HepG2 (cell line): ENCODE results near the gene RAD23A. TPM values are rescaled to one million over a fixed set of nuclear protein-coding genes. Genes with fewer than 3 reads are reported as not detected.

ENCODE experiments used
- ATAC-seq: fragments of 200-7000 bp; cut with Tn5 transposase; 3 replicates; pipeline ENCODE4 v1.9.1; 2020; ENCODE audit warnings: mild to moderate bottlenecking, moderate library complexity
- BruUV-seq: library from RNA; stranded (reverse); fragments of 400-500 nt; replicated peaks from 2 replicates; lab custom pipeline; 2021; lab: Mats Ljungman, UMichigan
- CTCF ChIA-PET: fragments of 300-600 bp; formaldehyde crosslinking; extraction: SDS; loops from one replicate; lab custom pipeline; 2021; ENCODE audit warnings: low total read pairs, inconsistent platforms, low intra/inter-chr PET ratio; lab: Yijun Ruan, JAX
- POLR2A ChIA-PET: fragments of 350-600 bp; sonication (Branson Sonifier 250); formaldehyde crosslinking; loops from one replicate; lab custom pipeline; 2020; ENCODE audit warnings: antibody characterized with exemption, inconsistent platforms; lab: Yijun Ruan, JAX
- DNase-seq: peaks from one replicate; pipeline ENCODE4 v3.0.0-alpha.2; 2015; ENCODE audit warnings: low spot score
- FAIRE-seq: peaks from 3 replicates; lab custom pipeline; 2011; peaks lifted over from hg19 to GRCh38; lab: Jason Lieb, UNC
- H2AFZ ChIP-seq: one replicate; pipeline ENCODE4 v1.6.1; 2011; ENCODE audit warnings: low read length, inconsistent platforms
- H3K27ac ChIP-seq: fragments of 300-600 bp; 3 replicates; pipeline ENCODE4 v1.8.0; 2011; ENCODE audit warnings: mixed run types, mild to moderate bottlenecking, mixed read lengths, low read length, inconsistent platforms; ENCODE audit not compliant: insufficient read depth; ENCODE audit errors: extremely low read length
- H3K27me3 ChIP-seq, 2 experiments: fragments of 200-600 bp in 1 of 2; 2 replicates in 1 of 2; 3 replicates in 1 of 2; pipeline versions ENCODE4 v1.6.0 to v1.8.0; 2011; ENCODE audit warnings: low read length in 2 of 2, mild to moderate bottlenecking in 2 of 2, moderate library complexity in 2 of 2, inconsistent platforms in 1 of 2; ENCODE audit not compliant: insufficient read depth in 2 of 2, control insufficient read depth in 1 of 2
- H3K36me3 ChIP-seq, 2 experiments: fragments of 200-600 bp in 1 of 2; replicated peaks in 1 of 2; 2 replicates in 1 of 2; 3 replicates in 1 of 2; pipeline versions ENCODE4 v1.5.1 to v1.8.0; 2011; ENCODE audit warnings: low read length in 2 of 2, inconsistent platforms in 1 of 2; ENCODE audit not compliant: insufficient read depth in 2 of 2, control insufficient read depth in 1 of 2
- H3K4me1 ChIP-seq: 2 replicates; pipeline ENCODE4 v1.5.1; 2012; ENCODE audit warnings: low read length, inconsistent platforms; ENCODE audit not compliant: insufficient read depth
- H3K4me2 ChIP-seq: 2 replicates; pipeline ENCODE4 v1.6.0; 2011; ENCODE audit warnings: low read depth, low read length, inconsistent platforms
- H3K4me3 ChIP-seq, 3 experiments: fragments of 200-600 bp in 1 of 3; sonication (generic), shearing (Covaris generic) in 1 of 3; replicated peaks in 1 of 3; 2 replicates each; pipeline ENCODE4 v1.5.1; 2011 to 2016; ENCODE audit warnings: low read length in 3 of 3, inconsistent platforms in 2 of 3, low read depth in 2 of 3, mild to moderate bottlenecking in 2 of 3, control low read depth in 1 of 3, mixed read lengths in 1 of 3; ENCODE audit not compliant: insufficient read depth in 1 of 3
- H3K79me2 ChIP-seq: one replicate; pipeline ENCODE4 v1.6.1; 2011; ENCODE audit warnings: low read length, inconsistent platforms; ENCODE audit not compliant: insufficient read depth
- H3K9ac ChIP-seq: 2 replicates; pipeline ENCODE4 v1.6.0; 2011; ENCODE audit warnings: mild to moderate bottlenecking, low read depth, low read length, inconsistent platforms; ENCODE audit not compliant: insufficient read depth
- H3K9me3 ChIP-seq: 2 replicates; pipeline ENCODE4 v1.5.1; 2012; ENCODE audit warnings: mild to moderate bottlenecking, low read length
- H4K20me1 ChIP-seq: 2 replicates; pipeline ENCODE4 v1.6.0; 2011; ENCODE audit warnings: inconsistent platforms, mild to moderate bottlenecking, low read length, moderate library complexity; ENCODE audit not compliant: insufficient read depth
- MAFF ChIP-seq: IDR thresholded peaks from 2 replicates; pipeline ENCODE4 v1.6.1; 2011; ENCODE audit warnings: low read depth, low read length, improper control_type of control experiment
- MAFK ChIP-seq, 2 experiments: IDR thresholded peaks in 1 of 2; conservative IDR thresholded peaks in 1 of 2; 2 replicates each; pipeline ENCODE4 v1.6.1; 2011; ENCODE audit warnings: improper control_type of control experiment in 2 of 2, low read length in 2 of 2
- NFE2L2 ChIP-seq: fragments of 150-350 bp; IDR thresholded peaks from 2 replicates; pipeline ENCODE4 v1.6.1; 2014; ENCODE audit warnings: low read length
- POLR2G ChIP-seq: fragments of 200-400 bp; formaldehyde crosslinking; IDR thresholded peaks from 2 replicates; pipeline ENCODE4 v1.6.1; 2018; ENCODE audit warnings: mild to moderate bottlenecking, low read depth, low read length, moderate library complexity
- RBM22 ChIP-seq: fragments of 200-400 bp; formaldehyde crosslinking; optimal IDR thresholded peaks from 2 replicates; pipeline ENCODE3; 2017; ENCODE audit warnings: mild to moderate bottlenecking, low read length, moderate library complexity
- ZZZ3 ChIP-seq: sonication (generic); formaldehyde crosslinking; IDR thresholded peaks from 2 replicates; pipeline ENCODE4 v1.4.0; 2020; ENCODE audit warnings: missing genetic modification reagents, mild to moderate bottlenecking, borderline replicate concordance
- WGBS: methylation state at CpG from one replicate; pipeline ENCODE4 v1.1.6; 2017; ENCODE audit warnings: low lambda C conversion rate; 5-methylcytosine and 5-hydroxymethylcytosine counted together
- in situ Hi-C: cut with HindIII; loops from 2 replicates; pipeline ENCODE4 v1.10.0; 2017; ENCODE audit warnings: low pct_unique_long_range_greater_than_20kb; ENCODE audit not compliant: extremely low pct_ligation_motif_present
- intact Hi-C: fragments of 100-400 bp; cut with micrococcal nuclease; formaldehyde crosslinking; loops from one replicate; pipeline ENCODE4 v1.10.0; 2022; ENCODE audit not compliant: unreplicated experiment
- polyA plus RNA-seq, 8 experiments: library from polyadenylated mRNA; depleted of rRNA in 3 of 8; stranded (reverse) in 7 of 8; unstranded in 1 of 8; fragments of >200 nt; fragmentation: Illumina TruSeq in 4 of 8; extraction: Trizol in 4 of 8; gene quantifications; 2 replicates each; pipeline versions ENCODE4 v1.2.1 to v1.2.3, GENCODE V29; 2011 to 2016; ENCODE audit warnings: low read depth in 4 of 8, missing spikeins in 1 of 8, mixed read lengths in 1 of 8; ENCODE audit not compliant: insufficient read depth in 1 of 8
- total RNA-seq, 5 experiments: library from RNA; depleted of rRNA; stranded (reverse); fragments of >200 nt; fragmentation: Illumina TruSeq; extraction: Trizol; gene quantifications; 2 replicates each; pipeline ENCODE4 v1.2.3, GENCODE V29; 2016; ENCODE audit warnings: low read depth in 1 of 5

Gene RAD23A
- total and polyA plus RNA-seq, 2 of the 13 experiments (the other 11 are each of a cell fraction or from before 2014, with no cell fraction given), result 42.5 to 54.2 TPM

- DNase-seq, result no peak
- in situ Hi-C loops (no loop called here), intact Hi-C loops (no loop called here)
- no peak overlapping the region for H2AFZ ChIP-seq
- no peak overlapping the region for H3K4me3 ChIP-seq
- ATAC-seq, result no peak
- H3K36me3 ChIP-seq, result peaks cover 17 to 27% of the 10 kb centered on the region in 2 experiments
- CTCF ChIA-PET, result no interaction called here
- BruUV-seq, result no TSS peak
- no peaks in the 10 kb centered on the region for H3K4me1 ChIP-seq
- WGBS, result 74% methylated on average over 3 of the region's 3 CpGs
- H3K27me3 ChIP-seq, result no peaks in the 10 kb centered on the region; a peak in 1 of 5 replicates
- TF ChIP-seq ZZZ3 (CRISPR knock-in tag) (no peak), POLR2G (peak; percentile 41; the same call in 1 of the 2 replicates)
- H3K9ac ChIP-seq, result no peak overlapping the region
- no peak for FAIRE-seq
- H4K20me1 ChIP-seq, result no peaks in the 10 kb centered on the region
- no peak overlapping the region for H3K27ac ChIP-seq
- H3K79me2 ChIP-seq, result no peaks in the 10 kb centered on the region
- H3K4me2 ChIP-seq, result no peak overlapping the region
- no peaks in the 10 kb centered on the region for H3K9me3 ChIP-seq
- POLR2A ChIA-PET, result interaction anchor here (0.6 to 2.5 kb wide), 6 partner anchors 8 to 30 kb away, joined by 3 to 12 read pairs (median 6); partner anchors contain the start of genes FARSA, GCDH and RAD23A
Observed at GRCh38 chr19:12921047-12921446, 24.6 kb upstream of the RAD23A start.

GRCh38 chr19:12922959-12923358 lies 22.7 kb upstream of the RAD23A start:
- FAIRE-seq, result no peak
- in situ Hi-C loops, result no loop called here
- TF ChIP-seq RBM22 (peak; percentile 24), MAFK (conservative IDR thresholded peaks at IDR 0.05 in 1 of 2, IDR thresholded peaks at IDR 0.05 in 1 of 2; ENCODE audit: low read length in 2 of 2) (peak; percentile 50 to 77), NFE2L2 (no peak), MAFF (peak; percentile 61)
- TF ChIP-seq, all 625 proteins: peak for 3
- BruUV-seq, result no TSS peak
- no peak for ATAC-seq
- WGBS, result 98% methylated on average over 4 of the region's 4 CpGs
- no peaks in the 10 kb centered on the region for H3K9me3 ChIP-seq
- H3K9ac ChIP-seq, result no peak overlapping the region
- no peaks in the 10 kb centered on the region for H3K79me2 ChIP-seq
- ChIA-PET CTCF (no interaction called here), POLR2A (no interaction called here)
- intact Hi-C loops, result no loop called here
- DNase-seq, result no peak
- H3K27me3 ChIP-seq, result no peaks in the 10 kb centered on the region; a peak in 1 of 5 replicates
- no peaks in the 10 kb centered on the region for H4K20me1 ChIP-seq
- H2AFZ ChIP-seq, result no peak overlapping the region
- no peak overlapping the region for H3K27ac ChIP-seq
- peaks cover 26 to 38% of the 10 kb centered on the region in 2 experiments for H3K36me3 ChIP-seq
- no peak overlapping the region for H3K4me2 ChIP-seq
- H3K4me3 ChIP-seq, result no peak overlapping the region
- no peaks in the 10 kb centered on the region for H3K4me1 ChIP-seq
